Stimulated activated CD8-positive, alpha-beta memory T cell treated with anti-CD3 and anti-CD28 coated beads, Interleukin-15, amount 100 ng/mL, for 4 hours (primary cell): ENCODE data around the gene HK1.
A peak's percentile ranks its signal among the peaks of the same experiment; 100 is the strongest.
"Not testable (repeated sequence)": the region's sequence is repeated elsewhere in the genome, so short reads cannot be mapped to it uniquely, and the experiment has no call there.

Experiments used
- DNase-seq, 2 donors: peaks; one replicate each; pipeline ENCODE4 v3.0.0-alpha.2; 2020; ENCODE audit warnings: low read depth in 2 of 2

Gene HK1

GRCh38 chr10:69278446-69278963, at the start of gene HK1:
Gene HK1 (plus strand): TSS chr10:69278496.
- DNase-seq: no peak

DNA sequence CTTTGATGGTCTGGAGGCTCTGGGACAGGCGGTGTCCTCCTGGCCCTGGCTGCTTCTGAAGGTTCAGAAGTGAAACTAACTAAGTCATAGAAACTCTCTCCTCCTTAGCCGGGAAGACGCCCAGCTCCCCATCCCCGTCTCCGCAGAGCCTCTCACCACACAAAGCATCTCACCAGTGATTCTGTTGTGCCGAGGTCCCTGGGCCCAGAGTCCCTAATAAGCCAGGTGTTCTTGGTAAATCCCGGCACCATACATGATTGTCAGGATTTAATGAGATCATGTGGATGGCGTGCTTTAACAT, 48.7 kb upstream of the HK1 start:
- DNase-seq: no peak

- DNase-seq: no peak
Measured at GRCh38 chr10:69230128-69230527, 48.2 kb upstream of the HK1 start.

- DNase-seq: no peak
Measured at GRCh38 chr10:69232252-69232651, 46.0 kb upstream of the HK1 start.

- DNase-seq: no peak
Measured at GRCh38 chr10:69232736-69233480, 45.4 kb upstream of the HK1 start.

DNA sequence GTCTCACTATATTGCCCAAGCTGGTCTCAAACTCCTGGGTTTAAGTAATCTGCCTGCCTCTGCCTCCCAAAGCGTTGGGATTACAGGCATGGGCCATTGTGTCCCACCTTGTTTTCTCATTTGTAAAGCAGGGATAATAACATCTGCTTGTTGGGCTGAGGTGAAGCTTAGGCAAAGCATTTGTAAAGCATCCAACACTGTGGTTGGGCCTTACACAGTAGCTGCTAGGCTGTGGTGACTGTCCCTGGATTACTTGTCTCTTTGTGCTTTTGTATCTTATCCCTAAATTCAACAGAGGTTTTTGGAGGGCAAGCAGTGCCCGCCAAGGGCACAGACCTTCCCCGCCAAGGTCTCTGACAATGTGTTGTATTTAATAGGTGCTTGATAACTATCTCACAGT, 43.8 kb upstream of the HK1 start:
- DNase-seq: no peak

- DNase-seq: peak; percentile 62 to 72
Measured at GRCh38 chr10:69237528-69238159, 40.7 kb upstream of the HK1 start.

- no peak for DNase-seq
Measured at GRCh38 chr10:69239136-69239535, 39.2 kb upstream of the HK1 start.

- DNase-seq: no peak
Measured at GRCh38 chr10:69239816-69240434, 38.4 kb upstream of the HK1 start.

- no peak for DNase-seq
Measured at GRCh38 chr10:69240455-69240854, 37.8 kb upstream of the HK1 start.

- no peak for DNase-seq
Measured at GRCh38 chr10:69241575-69241974, 36.7 kb upstream of the HK1 start.

DNA sequence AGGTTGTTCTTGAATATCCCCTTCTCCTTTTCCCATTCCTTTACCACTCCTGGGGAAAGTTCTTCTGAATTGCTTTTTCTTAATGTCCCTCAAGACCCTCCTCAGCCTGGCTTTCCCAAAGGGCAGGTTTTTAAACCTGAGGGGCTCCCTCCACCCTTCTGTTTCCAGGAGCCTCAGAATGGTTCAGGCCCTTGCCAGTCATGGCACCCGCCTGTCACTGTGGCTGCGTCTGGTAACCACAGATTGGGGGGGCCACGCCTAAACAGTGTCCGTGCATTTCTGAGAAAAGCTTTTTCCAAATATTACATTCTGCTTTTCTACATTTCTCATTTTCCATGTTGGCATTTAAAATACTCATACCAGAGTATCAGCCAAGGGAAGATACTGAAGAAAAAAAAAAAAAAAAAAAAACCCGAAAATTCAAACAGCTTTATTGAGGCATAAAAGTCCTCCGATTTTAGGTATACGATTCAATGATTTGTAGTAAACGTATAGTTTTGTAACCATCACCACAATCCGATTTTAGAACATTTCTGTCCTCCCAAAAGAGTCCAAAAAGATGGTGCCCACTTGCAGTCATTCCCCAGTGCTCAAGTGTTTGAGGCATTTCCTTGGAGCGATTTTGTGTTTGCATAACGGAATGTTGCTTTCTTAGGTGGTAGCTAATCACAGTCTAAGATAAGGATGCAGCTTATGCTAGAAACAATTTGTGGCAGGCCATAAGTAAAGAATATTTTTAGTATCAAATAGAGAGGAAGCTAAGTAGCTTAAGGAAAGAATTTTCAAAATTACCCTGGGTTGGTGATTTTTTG, 36.0 kb upstream of the HK1 start:
- DNase-seq: no peak

DNA sequence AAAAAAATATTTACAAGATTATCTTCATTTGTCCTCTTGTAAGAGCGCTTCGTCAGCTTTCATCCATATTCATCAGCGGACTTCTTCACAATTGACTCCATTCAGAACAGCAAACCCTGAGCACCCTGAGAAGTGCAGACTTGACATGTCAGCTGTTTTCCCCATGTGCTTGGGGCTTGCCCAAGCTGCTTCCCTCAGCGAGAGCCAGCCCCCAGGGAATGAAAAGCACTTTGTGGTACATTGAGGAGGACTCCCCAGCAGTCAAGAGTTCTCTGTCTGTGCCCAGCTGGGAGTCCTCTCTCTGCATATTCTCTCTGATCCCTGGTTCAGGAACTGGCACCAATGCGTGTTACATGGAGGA, 35.5 kb upstream of the HK1 start:
- DNase-seq: no peak

DNA sequence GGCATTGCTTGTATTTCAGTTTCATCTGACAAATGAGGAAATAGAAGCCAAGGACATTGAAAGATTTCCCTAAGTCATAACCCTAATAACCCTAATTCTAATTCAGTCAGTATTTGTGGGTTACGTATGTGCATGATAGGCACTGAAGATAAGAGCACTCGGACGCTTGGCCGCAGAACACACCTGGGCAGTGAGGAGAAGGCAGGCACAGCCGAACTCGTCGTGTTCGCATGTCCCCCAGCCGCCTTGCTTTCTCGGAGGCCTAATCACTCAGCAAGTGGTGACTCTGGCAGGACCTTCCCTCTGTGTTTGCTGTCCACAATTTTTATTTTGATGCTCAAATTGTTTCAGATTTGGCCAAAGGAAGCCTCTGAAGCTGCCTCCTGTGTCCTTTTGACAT, 34.5 kb upstream of the HK1 start:
- DNase-seq: no peak

GRCh38 chr10:69246036-69246435, 32.3 kb upstream of the HK1 start:
- no peak for DNase-seq

GRCh38 chr10:69246581-69247312, 31.5 kb upstream of the HK1 start:
- no peak for DNase-seq

- DNase-seq: no peak
Measured at GRCh38 chr10:69247313-69247710, 31.0 kb upstream of the HK1 start.

- DNase-seq: no peak
Measured at GRCh38 chr10:69248117-69248730, 30.1 kb upstream of the HK1 start.

DNA sequence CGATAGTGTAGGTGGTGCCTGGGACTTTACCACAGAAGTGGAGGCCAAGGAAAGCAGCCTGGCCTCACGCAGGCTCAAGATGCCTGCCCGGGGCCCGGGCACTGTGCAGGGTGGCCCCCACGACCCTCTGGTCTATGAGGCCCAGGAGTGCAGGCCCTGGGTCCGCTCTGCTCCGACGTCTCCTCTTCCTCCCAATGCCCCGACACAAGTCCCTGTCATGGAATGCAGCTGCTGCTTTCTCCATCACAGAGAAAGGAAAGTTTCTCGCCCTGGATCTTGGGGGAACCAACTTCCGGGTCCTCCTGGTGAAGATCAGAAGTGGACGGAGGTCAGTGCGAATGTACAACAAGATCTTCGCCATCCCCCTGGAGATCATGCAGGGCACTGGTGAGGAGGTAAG, 28.3 kb upstream of the HK1 start:
- no peak for DNase-seq

GRCh38 chr10:69251417-69251816, 26.9 kb upstream of the HK1 start:
- not testable (repeated sequence) for DNase-seq

GRCh38 chr10:69253171-69253570, 25.1 kb upstream of the HK1 start:
- no peak for DNase-seq
